CD4-positive, CD25-positive, alpha-beta regulatory T cell (primary cell): ENCODE data around the gene PLEKHA5. TPM values are rescaled to one million over a fixed set of nuclear protein-coding genes. Genes with fewer than 3 reads are reported as not detected.
A peak's percentile ranks its signal among the peaks of the same experiment; 100 is the strongest.

Experiments used
- ATAC-seq, 2 donors: fragments of 150-1000 bp; cut with Tn5 transposase; one replicate each; pipeline ENCODE4 v1.10.0; 2021; ENCODE audit warnings: low read depth in 2 of 2, moderate number of reproducible peaks in 2 of 2, moderate library complexity in 1 of 2
- DNase-seq, 3 donors: peaks; one replicate each; pipeline versions ENCODE4 v3.0.0 to v3.0.0-alpha.2; 2012 to 2022; ENCODE audit warnings: mixed read lengths in 1 of 3
- H3K27ac ChIP-seq: one replicate; pipeline ENCODE4 v1.7.0; 2013; ENCODE audit warnings: mild to moderate bottlenecking, low read length; ENCODE audit not compliant: insufficient read depth, poor library complexity, severe bottlenecking
- H3K27me3 ChIP-seq: one replicate; pipeline ENCODE4 v1.7.0; 2013; ENCODE audit warnings: low read length; ENCODE audit not compliant: control insufficient read depth, insufficient read depth
- H3K36me3 ChIP-seq: one replicate; pipeline ENCODE4 v1.7.0; 2013; ENCODE audit warnings: mild to moderate bottlenecking, low read length, moderate library complexity; ENCODE audit not compliant: control insufficient read depth, insufficient read depth
- H3K4me1 ChIP-seq: 2 replicates; pipeline ENCODE4 v1.7.0; 2013; ENCODE audit warnings: mild to moderate bottlenecking, low read length; ENCODE audit not compliant: insufficient read depth, control insufficient read depth, poor library complexity, severe bottlenecking
- H3K4me3 ChIP-seq: one replicate; pipeline ENCODE4 v1.7.0; 2013; ENCODE audit warnings: low read depth, mild to moderate bottlenecking, low read length, moderate library complexity
- H3K9me3 ChIP-seq, 2 experiments: 1 replicate in 1 of 2; 2 replicates in 1 of 2; pipeline ENCODE4 v1.7.0; 2013; ENCODE audit warnings: low read length in 2 of 2, mild to moderate bottlenecking in 1 of 2, moderate library complexity in 1 of 2; ENCODE audit not compliant: control insufficient read depth in 2 of 2
- H3K27ac Mint-ChIP-seq, 3 donors: one replicate each; pipeline ENCODE4 v1.8.0; 2020 to 2022; ENCODE audit warnings: mild to moderate bottlenecking in 3 of 3, mixed read lengths in 3 of 3, moderate library complexity in 2 of 3
- H3K27me3 Mint-ChIP-seq: one replicate; pipeline ENCODE4 v1.8.0; 2022; ENCODE audit warnings: mild to moderate bottlenecking, mixed read lengths
- H3K36me3 Mint-ChIP-seq: one replicate; pipeline ENCODE4 v1.8.0; 2020; ENCODE audit warnings: mixed read lengths
- H3K4me1 Mint-ChIP-seq, 4 donors: one replicate each; pipeline ENCODE4 v1.8.0; 2020 to 2022; ENCODE audit warnings: mixed read lengths in 4 of 4, mild to moderate bottlenecking in 1 of 4
- H3K4me3 Mint-ChIP-seq, 4 donors: one replicate each; pipeline ENCODE4 v1.8.0; 2020 to 2022; ENCODE audit warnings: mild to moderate bottlenecking in 4 of 4, mixed read lengths in 4 of 4, moderate library complexity in 3 of 4
- H3K9me3 Mint-ChIP-seq, 7 donors: one replicate each; pipeline ENCODE4 v1.8.0; 2020 to 2022; ENCODE audit warnings: mixed read lengths in 7 of 7, mild to moderate bottlenecking in 3 of 7, moderate library complexity in 2 of 7
- polyA plus RNA-seq, 4 donors: library from polyadenylated mRNA; unstranded; fragments of 300-500 nt; fragmentation: Illumina TruSeq; gene quantifications; one replicate each; pipeline ENCODE4 v1.2.3, GENCODE V29; 2021
- total RNA-seq: library from RNA; stranded (reverse); gene quantifications from one replicate; pipeline ENCODE4 v1.2.3, GENCODE V29; 2022

The PLEKHA5 gene
- total and polyA plus RNA-seq, 5 donors from 2014 or later = 1.2 to 14.7 (median 2.9) TPM

GRCh38 chr12:19402211-19402610 lies 272.7 kb downstream of the PLEKHA5 start:
- Mint-ChIP-seq H3K9me3 (no peaks in the 10 kb centered on the region), H3K27ac (no peak overlapping the region), H3K27me3 (peaks cover 5% of the 10 kb centered on the region), H3K36me3 (no peaks in the 10 kb centered on the region), H3K4me3 (no peak overlapping the region), H3K4me1 (peaks cover 0 to 8% (median 2%) of the 10 kb centered on the region in 4 donors)
- H3K4me1 ChIP-seq = no peaks in the 10 kb centered on the region
- no peak overlapping the region for H3K27ac ChIP-seq
- no peaks in the 10 kb centered on the region for H3K9me3 ChIP-seq
- H3K27me3 ChIP-seq = no peaks in the 10 kb centered on the region
- no peak overlapping the region for H3K4me3 ChIP-seq
- H3K36me3 ChIP-seq = no peaks in the 10 kb centered on the region
- ATAC-seq (no peak), DNase-seq (no peak)

- Mint-ChIP-seq H3K27ac (no peak overlapping the region), H3K36me3 (no peaks in the 10 kb centered on the region), H3K9me3 (no peaks in the 10 kb centered on the region), H3K4me3 (no peak overlapping the region), H3K4me1 (peaks cover 0 to 8% (median 2%) of the 10 kb centered on the region in 4 donors), H3K27me3 (peaks cover 5% of the 10 kb centered on the region)
- no peaks in the 10 kb centered on the region for H3K36me3 ChIP-seq
- no peaks in the 10 kb centered on the region for H3K9me3 ChIP-seq
- DNase-seq = no peak
- no peaks in the 10 kb centered on the region for H3K27me3 ChIP-seq
- no peak overlapping the region for H3K4me3 ChIP-seq
- H3K27ac ChIP-seq = no peak overlapping the region
- ATAC-seq = no peak
- H3K4me1 ChIP-seq = no peaks in the 10 kb centered on the region
These were observed 273.4 kb downstream of the PLEKHA5 start for GRCh38 chr12:19402743-19403431.

- DNase-seq (peak in 1 of 3 donors; percentile 72), ATAC-seq (no peak)
- Mint-ChIP-seq H3K9me3 (no peaks in the 10 kb centered on the region), H3K4me3 (no peak overlapping the region), H3K36me3 (no peaks in the 10 kb centered on the region), H3K4me1 (peaks cover 0 to 8% (median 2%) of the 10 kb centered on the region in 4 donors), H3K27ac (peak overlapping the region in 1 of 3 donors; percentile 32), H3K27me3 (peaks cover 8% of the 10 kb centered on the region)
- Histone ChIP-seq H3K4me1 (no peaks in the 10 kb centered on the region), H3K27ac (no peak overlapping the region), H3K27me3 (no peaks in the 10 kb centered on the region), H3K9me3 (no peaks in the 10 kb centered on the region), H3K36me3 (no peaks in the 10 kb centered on the region), H3K4me3 (no peak overlapping the region)
These were observed 274.8 kb downstream of the PLEKHA5 start for GRCh38 chr12:19404242-19404880.

- no peak overlapping the region for H3K27ac Mint-ChIP-seq
These were observed 279.8 kb downstream of the PLEKHA5 start for GRCh38 chr12:19409376-19409775.

GRCh38 chr12:19410211-19410610 lies 280.7 kb downstream of the PLEKHA5 start:
- Histone ChIP-seq H3K27ac (no peak overlapping the region), H3K4me1 (no peaks in the 10 kb centered on the region), H3K36me3 (no peaks in the 10 kb centered on the region), H3K4me3 (no peak overlapping the region), H3K27me3 (no peaks in the 10 kb centered on the region), H3K9me3 (no peaks in the 10 kb centered on the region)
- Mint-ChIP-seq H3K27ac (no peak overlapping the region), H3K4me3 (no peak overlapping the region), H3K36me3 (no peaks in the 10 kb centered on the region), H3K27me3 (peaks cover 12% of the 10 kb centered on the region), H3K4me1 (no peaks in the 10 kb centered on the region), H3K9me3 (no peaks in the 10 kb centered on the region)
- ATAC-seq = no peak
- no peak for DNase-seq

More at GRCh38 chr12:19409376-19409775, 279.8 kb downstream of the PLEKHA5 start:
- no peaks in the 10 kb centered on the region for H3K9me3 Mint-ChIP-seq
- Histone ChIP-seq H3K27ac (no peak overlapping the region), H3K27me3 (no peaks in the 10 kb centered on the region), H3K36me3 (no peaks in the 10 kb centered on the region), H3K9me3 (no peaks in the 10 kb centered on the region), H3K4me1 (no peaks in the 10 kb centered on the region), H3K4me3 (no peak overlapping the region)
- DNase-seq (no peak), ATAC-seq (no peak)
- peaks cover 0 to 3% (median 0%) of the 10 kb centered on the region in 4 donors for H3K4me1 Mint-ChIP-seq
- H3K36me3 Mint-ChIP-seq = no peaks in the 10 kb centered on the region
- H3K27me3 Mint-ChIP-seq = peaks cover 12% of the 10 kb centered on the region
- no peak overlapping the region for H3K4me3 Mint-ChIP-seq

GRCh38 chr12:19410629-19411185 lies 281.2 kb downstream of the PLEKHA5 start:
- Mint-ChIP-seq H3K27ac (no peak overlapping the region), H3K4me3 (no peak overlapping the region), H3K4me1 (no peaks in the 10 kb centered on the region), H3K36me3 (no peaks in the 10 kb centered on the region), H3K9me3 (no peaks in the 10 kb centered on the region), H3K27me3 (peaks cover 12% of the 10 kb centered on the region)
- Histone ChIP-seq H3K4me3 (no peak overlapping the region), H3K9me3 (no peaks in the 10 kb centered on the region), H3K27ac (no peak overlapping the region), H3K4me1 (no peaks in the 10 kb centered on the region), H3K36me3 (no peaks in the 10 kb centered on the region), H3K27me3 (no peaks in the 10 kb centered on the region)
- DNase-seq = no peak
- ATAC-seq = no peak

GRCh38 chr12:19411234-19412204 lies 282.0 kb downstream of the PLEKHA5 start:
- no peaks in the 10 kb centered on the region for H3K4me1 Mint-ChIP-seq
- Histone ChIP-seq H3K9me3 (no peaks in the 10 kb centered on the region), H3K27ac (no peak overlapping the region), H3K36me3 (no peaks in the 10 kb centered on the region), H3K4me3 (no peak overlapping the region), H3K27me3 (no peaks in the 10 kb centered on the region), H3K4me1 (no peaks in the 10 kb centered on the region)
- H3K27me3 Mint-ChIP-seq = peaks cover 12% of the 10 kb centered on the region
- ATAC-seq (no peak), DNase-seq (no peak)
- no peaks in the 10 kb centered on the region for H3K9me3 Mint-ChIP-seq
- no peak overlapping the region for H3K27ac Mint-ChIP-seq
- H3K36me3 Mint-ChIP-seq = no peaks in the 10 kb centered on the region
- no peak overlapping the region for H3K4me3 Mint-ChIP-seq
